ENCODE data around the gene KDELR3.

KDELR3 gene

GRCh38 chr22:38449776-38450175 lies 18.1 kb upstream of the KDELR3 start:
- Histone ChIP-seq H3K9me3 (no peaks in the 10 kb centered on the region), H3K4me3 (ENCODE audit: low read depth, low read length) (no peak overlapping the region), H3K27me3 (peaks cover 35% of the 10 kb centered on the region), H3K4me1 (no peaks in the 10 kb centered on the region), H3K36me3 (no peaks in the 10 kb centered on the region)
- TF ChIP-seq CTCF (IDR thresholded peaks at IDR 0.05; ENCODE audit: low read depth, low read length) = no peak
- no peak for DNase-seq

GRCh38 chr22:38450234-38450797 lies 17.6 kb upstream of the KDELR3 start:
- Histone ChIP-seq H3K36me3 (no peaks in the 10 kb centered on the region), H3K27me3 (peaks cover 39% of the 10 kb centered on the region), H3K4me1 (no peaks in the 10 kb centered on the region), H3K9me3 (no peaks in the 10 kb centered on the region), H3K4me3 (ENCODE audit: low read depth, low read length) (no peak overlapping the region)
- no peak for DNase-seq
- TF ChIP-seq CTCF (IDR thresholded peaks at IDR 0.05; ENCODE audit: low read depth, low read length) = no peak

- DNase-seq = no peak
- H3K4me3 ChIP-seq (ENCODE audit: low read depth, low read length) = no peak overlapping the region
- no peaks in the 10 kb centered on the region for H3K36me3 ChIP-seq
- H3K27me3 ChIP-seq = peaks cover 50% of the 10 kb centered on the region
- no peaks in the 10 kb centered on the region for H3K9me3 ChIP-seq
- no peaks in the 10 kb centered on the region for H3K4me1 ChIP-seq
- no peak for TF ChIP-seq CTCF (IDR thresholded peaks at IDR 0.05; ENCODE audit: low read depth, low read length)
These were observed 16.5 kb upstream of the KDELR3 start for GRCh38 chr22:38451404-38451803.

GRCh38 chr22:38451864-38452263 lies 16.0 kb upstream of the KDELR3 start:
- peaks cover 51% of the 10 kb centered on the region for H3K27me3 ChIP-seq
- TF ChIP-seq CTCF (IDR thresholded peaks at IDR 0.05; ENCODE audit: low read depth, low read length) = no peak
- H3K9me3 ChIP-seq = no peaks in the 10 kb centered on the region
- no peak overlapping the region for H3K4me3 ChIP-seq (ENCODE audit: low read depth, low read length)
- no peaks in the 10 kb centered on the region for H3K4me1 ChIP-seq
- no peak for DNase-seq
- no peaks in the 10 kb centered on the region for H3K36me3 ChIP-seq

- TF ChIP-seq CTCF (IDR thresholded peaks at IDR 0.05; ENCODE audit: low read depth, low read length) = no peak
- H3K9me3 ChIP-seq = no peaks in the 10 kb centered on the region
- H3K27me3 ChIP-seq = peaks cover 51% of the 10 kb centered on the region
- no peak overlapping the region for H3K4me3 ChIP-seq (ENCODE audit: low read depth, low read length)
- DNase-seq = no peak
- no peaks in the 10 kb centered on the region for H3K36me3 ChIP-seq
- H3K4me1 ChIP-seq = no peaks in the 10 kb centered on the region
These were observed 15.4 kb upstream of the KDELR3 start for GRCh38 chr22:38452373-38453065.

GRCh38 chr22:38453066-38453672 lies 14.7 kb upstream of the KDELR3 start:
- Histone ChIP-seq H3K36me3 (no peaks in the 10 kb centered on the region), H3K27me3 (peaks cover 51% of the 10 kb centered on the region), H3K4me1 (no peaks in the 10 kb centered on the region), H3K4me3 (ENCODE audit: low read depth, low read length) (no peak overlapping the region), H3K9me3 (no peaks in the 10 kb centered on the region)
- TF ChIP-seq CTCF (IDR thresholded peaks at IDR 0.05; ENCODE audit: low read depth, low read length) = no peak
- DNase-seq = no peak

All from BE2C (cell line).